GM19193 (cell line): ENCODE data around the gene SLC25A18.

Source experiments
- POLR2A ChIP-seq: IDR thresholded peaks from 4 replicates; pipeline ENCODE4 v1.6.1; 2011; ENCODE audit not compliant: insufficient read depth, insufficient read length; ENCODE audit errors: extremely low read depth

Gene SLC25A18

GRCh38 chr22:17589810-17590375, 26.6 kb downstream of the SLC25A18 start:
- TF ChIP-seq POLR2A, result peak; percentile 10

GRCh38 chr22:17590586-17590985, 27.3 kb downstream of the SLC25A18 start:
- TF ChIP-seq POLR2A, result no peak

- TF ChIP-seq POLR2A, result no peak
Observed at GRCh38 chr22:17592201-17592600, 28.9 kb downstream of the SLC25A18 start.

GRCh38 chr22:17596226-17596625, 32.9 kb downstream of the SLC25A18 start:
- TF ChIP-seq POLR2A, result no peak

GRCh38 chr22:17597217-17597616, 33.9 kb downstream of the SLC25A18 start:
- TF ChIP-seq POLR2A, result no peak

GRCh38 chr22:17598318-17598717, 35.0 kb downstream of the SLC25A18 start:
- TF ChIP-seq POLR2A, result no peak

GRCh38 chr22:17601031-17601430, 37.7 kb downstream of the SLC25A18 start:
- TF ChIP-seq POLR2A, result no peak

- no peak for TF ChIP-seq POLR2A
Observed at GRCh38 chr22:17603668-17604067, 40.4 kb downstream of the SLC25A18 start.

- no peak for TF ChIP-seq POLR2A
Observed at GRCh38 chr22:17606496-17606895, 43.2 kb downstream of the SLC25A18 start.

GRCh38 chr22:17607891-17608521, 44.7 kb downstream of the SLC25A18 start:
- no peak for TF ChIP-seq POLR2A

GRCh38 chr22:17612057-17612456, 48.8 kb downstream of the SLC25A18 start:
- no peak for TF ChIP-seq POLR2A

GRCh38 chr22:17613280-17613679, 50.0 kb downstream of the SLC25A18 start:
- TF ChIP-seq POLR2A, result no peak

GRCh38 chr22:17627961-17628405, 64.7 kb downstream of the SLC25A18 start:
- no peak for TF ChIP-seq POLR2A

- peak; percentile 80 for TF ChIP-seq POLR2A
Observed at GRCh38 chr22:17628406-17629172, 65.3 kb downstream of the SLC25A18 start, which contains the start of gene ATP6V1E1. ATP6V1E1 (minus strand) TSS chr22:17628749; CDS start chr22:17628635, 114 bp downstream.

GRCh38 chr22:17629173-17629489, 65.8 kb downstream of the SLC25A18 start:
- TF ChIP-seq POLR2A, result no peak

- TF ChIP-seq POLR2A, result no peak
Observed at GRCh38 chr22:17629641-17630040, 66.3 kb downstream of the SLC25A18 start.
